ENCODE measurements around the gene SIGLEC6.
A peak's percentile ranks its signal among the peaks of the same experiment; 100 is the strongest.

The SIGLEC6 gene

GRCh38 chr19:51531349-51532315 lies at the start of gene SIGLEC6:
TSS of gene SIGLEC6 (minus strand) at chr19:51531670. CDS start at chr19:51531648, 22 bp downstream.
- Mint-ChIP-seq H3K27ac (peak within 1 kb of the TSS; percentile 89), H3K36me3 (peaks cover 21 to 22% of the 10 kb centered on the region in 2 donors), H3K4me1 (peaks cover 55 to 87% of the 10 kb centered on the region in 2 donors), H3K27me3 (no peaks in the 10 kb centered on the region), H3K9me3 (peaks cover 0 to 3% of the 10 kb centered on the region in 2 donors), H3K4me3 (peak within 1 kb of the TSS; percentile 84 to 86)
- peak; percentile 95 to 97 for ATAC-seq (replicated peaks)
- peak; percentile 82 for DNase-seq

GRCh38 chr19:51576850-51577249 lies 45.4 kb upstream of the SIGLEC6 start:
- no peak overlapping the region for H3K4me3 Mint-ChIP-seq
- H3K4me1 Mint-ChIP-seq: peaks cover 17 to 26% of the 10 kb centered on the region in 2 donors
- H3K36me3 Mint-ChIP-seq: peaks cover 40 to 53% of the 10 kb centered on the region in 2 donors
- no peak overlapping the region for H3K27ac Mint-ChIP-seq
- ATAC-seq (replicated peaks) (no peak), DNase-seq (no peak)
- H3K9me3 Mint-ChIP-seq: no peaks in the 10 kb centered on the region
- H3K27me3 Mint-ChIP-seq: no peaks in the 10 kb centered on the region

GRCh38 chr19:51573331-51573730 lies 41.9 kb upstream of the SIGLEC6 start:
- H3K9me3 Mint-ChIP-seq: no peaks in the 10 kb centered on the region
- ATAC-seq (replicated peaks) (no peak), DNase-seq (no peak)
- no peak overlapping the region for H3K27ac Mint-ChIP-seq
- peaks cover 22 to 36% of the 10 kb centered on the region in 2 donors for H3K4me1 Mint-ChIP-seq
- H3K4me3 Mint-ChIP-seq: no peak overlapping the region
- H3K36me3 Mint-ChIP-seq: peaks cover 28 to 35% of the 10 kb centered on the region in 2 donors
- H3K27me3 Mint-ChIP-seq: no peaks in the 10 kb centered on the region

GRCh38 chr19:51572908-51573307 lies 41.4 kb upstream of the SIGLEC6 start:
- Mint-ChIP-seq H3K4me3 (no peak overlapping the region), H3K27me3 (no peaks in the 10 kb centered on the region), H3K27ac (no peak overlapping the region), H3K36me3 (peaks cover 26 to 31% of the 10 kb centered on the region in 2 donors), H3K4me1 (peaks cover 22 to 36% of the 10 kb centered on the region in 2 donors), H3K9me3 (no peaks in the 10 kb centered on the region)
- ATAC-seq (replicated peaks): no peak
- DNase-seq: no peak

GRCh38 chr19:51572410-51572809 lies 40.9 kb upstream of the SIGLEC6 start:
- H3K36me3 Mint-ChIP-seq: peaks cover 26 to 28% of the 10 kb centered on the region in 2 donors
- H3K4me1 Mint-ChIP-seq: peaks cover 22 to 36% of the 10 kb centered on the region in 2 donors
- no peaks in the 10 kb centered on the region for H3K9me3 Mint-ChIP-seq
- DNase-seq (no peak), ATAC-seq (replicated peaks) (peak; percentile 52 to 62)
- peak overlapping the region; percentile 94 to 100 for H3K4me3 Mint-ChIP-seq
- H3K27ac Mint-ChIP-seq: peak overlapping the region; percentile 96
- no peaks in the 10 kb centered on the region for H3K27me3 Mint-ChIP-seq

- peak overlapping the region; percentile 94 to 100 for H3K4me3 Mint-ChIP-seq
- H3K27ac Mint-ChIP-seq: peak overlapping the region; percentile 96
- peaks cover 18 to 20% of the 10 kb centered on the region in 2 donors for H3K36me3 Mint-ChIP-seq
- peak in 1 of 2 donors; percentile 26 for ATAC-seq (replicated peaks)
- no peaks in the 10 kb centered on the region for H3K27me3 Mint-ChIP-seq
- H3K9me3 Mint-ChIP-seq: no peaks in the 10 kb centered on the region
- no peak for DNase-seq
- H3K4me1 Mint-ChIP-seq: peaks cover 20 to 28% of the 10 kb centered on the region in 2 donors
Observed at GRCh38 chr19:51571599-51571998, 40.1 kb upstream of the SIGLEC6 start.

- Mint-ChIP-seq H3K27me3 (no peaks in the 10 kb centered on the region), H3K27ac (peak within 1 kb of the TSS; percentile 96), H3K4me1 (peaks cover 18 to 27% of the 10 kb centered on the region in 2 donors), H3K4me3 (peak within 1 kb of the TSS; percentile 94 to 100), H3K36me3 (peaks cover 17% of the 10 kb centered on the region in 2 donors), H3K9me3 (no peaks in the 10 kb centered on the region)
- peak; percentile 87 for DNase-seq
- ATAC-seq (replicated peaks): peak; percentile 93 to 96
Observed at GRCh38 chr19:51570962-51571575, 39.6 kb upstream of the SIGLEC6 start, which contains the start of gene ZNF175. TSS of gene ZNF175 (plus strand) at chr19:51571283. CDS start at chr19:51573330, 2,047 bp downstream.

GRCh38 chr19:51568456-51568855 lies 37.0 kb upstream of the SIGLEC6 start:
- Mint-ChIP-seq H3K27ac (no peak overlapping the region), H3K36me3 (peaks cover 7 to 9% of the 10 kb centered on the region in 2 donors), H3K9me3 (no peaks in the 10 kb centered on the region), H3K27me3 (no peaks in the 10 kb centered on the region), H3K4me1 (peaks cover 37 to 47% of the 10 kb centered on the region in 2 donors), H3K4me3 (no peak overlapping the region)
- DNase-seq (no peak), ATAC-seq (replicated peaks) (no peak)

GRCh38 chr19:51567583-51567982 lies 36.1 kb upstream of the SIGLEC6 start:
- Mint-ChIP-seq H3K9me3 (no peaks in the 10 kb centered on the region), H3K4me1 (peaks cover 34 to 40% of the 10 kb centered on the region in 2 donors), H3K27me3 (no peaks in the 10 kb centered on the region), H3K27ac (no peak overlapping the region), H3K4me3 (no peak overlapping the region), H3K36me3 (peaks cover 3 to 6% of the 10 kb centered on the region in 2 donors)
- DNase-seq: no peak
- no peak for ATAC-seq (replicated peaks)

GRCh38 chr19:51566489-51567100 lies 35.1 kb upstream of the SIGLEC6 start:
- no peak for ATAC-seq (replicated peaks)
- no peak for DNase-seq
- Mint-ChIP-seq H3K27me3 (no peaks in the 10 kb centered on the region), H3K4me3 (no peak overlapping the region), H3K9me3 (no peaks in the 10 kb centered on the region), H3K4me1 (peaks cover 26 to 30% of the 10 kb centered on the region in 2 donors), H3K36me3 (peaks cover 3% of the 10 kb centered on the region in 2 donors), H3K27ac (no peak overlapping the region)

GRCh38 chr19:51565583-51565982 lies 34.1 kb upstream of the SIGLEC6 start:
- DNase-seq (no peak), ATAC-seq (replicated peaks) (peak in 1 of 2 donors; percentile 22)
- peak overlapping the region in 1 of 2 donors; percentile 3 for H3K4me3 Mint-ChIP-seq
- H3K27me3 Mint-ChIP-seq: peaks cover 0 to 4% of the 10 kb centered on the region in 2 donors
- H3K27ac Mint-ChIP-seq: no peak overlapping the region
- no peaks in the 10 kb centered on the region for H3K9me3 Mint-ChIP-seq
- H3K4me1 Mint-ChIP-seq: peaks cover 23 to 27% of the 10 kb centered on the region in 2 donors
- H3K36me3 Mint-ChIP-seq: no peaks in the 10 kb centered on the region

- peaks cover 0 to 5% of the 10 kb centered on the region in 2 donors for H3K27me3 Mint-ChIP-seq
- peak; percentile 97 for ATAC-seq (replicated peaks)
Observed at GRCh38 chr19:51564791-51565190, 33.3 kb upstream of the SIGLEC6 start.

GRCh38 chr19:51560339-51560738 lies 28.9 kb upstream of the SIGLEC6 start:
- DNase-seq (no peak), ATAC-seq (replicated peaks) (no peak)
- Mint-ChIP-seq H3K27ac (no peak overlapping the region), H3K36me3 (no peaks in the 10 kb centered on the region), H3K27me3 (peaks cover 7 to 19% of the 10 kb centered on the region in 2 donors), H3K9me3 (no peaks in the 10 kb centered on the region), H3K4me1 (peaks cover 17 to 19% of the 10 kb centered on the region in 2 donors), H3K4me3 (no peak overlapping the region)

More at GRCh38 chr19:51564791-51565190, 33.3 kb upstream of the SIGLEC6 start:
- peak; percentile 64 for DNase-seq
- Mint-ChIP-seq H3K36me3 (no peaks in the 10 kb centered on the region), H3K27ac (no peak overlapping the region), H3K4me3 (peak overlapping the region; percentile 20 to 30), H3K4me1 (peaks cover 21 to 22% of the 10 kb centered on the region in 2 donors), H3K9me3 (no peaks in the 10 kb centered on the region)

GRCh38 chr19:51559240-51559639 lies 27.8 kb upstream of the SIGLEC6 start:
- Mint-ChIP-seq H3K36me3 (no peaks in the 10 kb centered on the region), H3K27ac (no peak overlapping the region)

More at GRCh38 chr19:51559240-51559639, 27.8 kb upstream of the SIGLEC6 start:
- H3K9me3 Mint-ChIP-seq: no peaks in the 10 kb centered on the region
- H3K4me3 Mint-ChIP-seq: no peak overlapping the region
- no peak for DNase-seq
- ATAC-seq (replicated peaks): no peak
- H3K27me3 Mint-ChIP-seq: peaks cover 7 to 19% of the 10 kb centered on the region in 2 donors
- H3K4me1 Mint-ChIP-seq: peaks cover 9 to 11% of the 10 kb centered on the region in 2 donors

Measured in stimulated activated naive B cell treated with anti-CD40 and anti-IgM and Interleukin-4, amounts not matched to agents 10 μg/mL and 1 μg/mL and 100 μg/mL, for 72 hours (primary cell).